Stimulated activated CD8-positive, alpha-beta memory T cell treated with anti-CD3 and anti-CD28 coated beads, Interleukin-12 subunit alpha, Interleukin-12 subunit beta, amount 100 ng/mL, for 4 hours (primary cell): ENCODE results near the gene TSPAN5.

ENCODE experiments used
- DNase-seq: peaks from one replicate; pipeline ENCODE4 v3.0.0-alpha.2; 2020; ENCODE audit warnings: low read depth

Gene TSPAN5

DNA sequence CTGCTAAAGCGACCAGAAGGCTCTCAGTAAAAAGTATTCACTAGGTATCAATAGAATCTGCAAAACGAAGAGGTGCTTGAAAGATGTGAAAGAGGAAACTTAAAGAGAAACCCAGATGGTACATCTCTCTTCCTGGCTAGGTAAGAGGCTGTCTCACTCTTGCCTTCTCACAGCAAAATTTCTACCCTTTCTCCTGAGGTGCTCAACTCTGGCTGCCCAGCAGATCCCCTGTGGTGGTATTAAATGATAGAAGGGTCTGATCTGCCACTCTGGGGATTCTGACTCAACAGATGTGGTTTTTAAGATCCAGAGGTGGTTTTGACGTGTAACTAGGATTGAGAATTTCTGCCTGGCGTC, 14.9 kb upstream of the TSPAN5 start:
- DNase-seq = no peak

DNA sequence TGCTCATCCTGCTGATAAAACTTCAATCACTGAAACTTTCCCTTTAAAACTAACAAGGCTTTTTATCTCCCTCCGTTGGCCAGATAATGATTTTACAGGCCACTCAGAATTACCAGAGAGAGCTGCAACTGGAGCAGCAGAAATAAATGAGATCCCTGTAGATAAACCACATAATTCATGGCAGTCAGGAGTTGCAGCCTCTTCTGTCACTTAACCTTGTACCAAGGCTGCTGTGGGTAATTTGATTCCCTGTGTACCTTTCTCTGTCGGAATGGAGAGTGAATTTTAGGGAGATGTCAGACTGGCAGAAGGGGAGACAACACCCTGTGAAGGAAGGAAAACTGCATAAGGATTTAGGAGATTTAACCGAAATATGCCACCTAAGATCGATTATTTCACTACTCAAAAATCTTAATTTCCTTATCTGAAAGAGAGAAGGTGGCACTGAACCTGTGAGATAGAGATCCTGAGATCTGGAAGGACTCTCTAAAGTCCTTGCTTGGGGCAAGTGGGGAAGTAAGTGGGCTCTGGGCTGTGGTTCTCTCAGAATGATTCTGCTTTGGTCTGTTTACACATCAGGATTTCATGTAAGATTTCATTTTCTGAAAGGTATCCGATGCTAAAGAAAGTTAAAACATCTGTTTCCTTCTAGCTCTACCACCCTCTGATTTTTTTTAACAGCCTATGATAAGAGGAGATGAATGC, 14.3 kb upstream of the TSPAN5 start:
- DNase-seq = no peak

GRCh38 chr4:98671131-98671530, 12.7 kb upstream of the TSPAN5 start:
- DNase-seq = no peak

DNA sequence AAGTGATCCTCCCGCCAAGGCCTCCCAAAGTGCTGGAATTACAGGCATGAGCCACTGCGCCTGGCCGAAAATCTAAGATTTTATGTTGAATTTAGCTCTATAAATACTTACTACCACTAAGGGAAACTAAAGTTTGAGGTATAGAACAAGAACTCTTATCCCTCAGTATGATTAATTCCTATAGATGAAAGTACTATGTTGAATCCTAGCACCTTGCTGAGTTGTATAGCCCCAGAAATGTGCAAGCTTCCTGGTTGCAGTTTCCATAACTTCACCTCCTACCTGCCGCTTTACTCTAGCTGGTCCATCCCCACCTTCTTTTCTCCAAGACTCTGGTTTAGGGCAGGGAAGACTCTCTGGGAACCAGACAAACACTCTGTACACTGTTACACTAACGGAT, 11.8 kb upstream of the TSPAN5 start:
- no peak for DNase-seq

GRCh38 chr4:98669577-98669976, 11.2 kb upstream of the TSPAN5 start:
- no peak for DNase-seq

GRCh38 chr4:98664959-98665358, 6.5 kb upstream of the TSPAN5 start:
- no peak for DNase-seq

GRCh38 chr4:98663226-98664006, 5.0 kb upstream of the TSPAN5 start:
- peak; percentile 41 for DNase-seq

GRCh38 chr4:98662626-98663225, 4.3 kb upstream of the TSPAN5 start:
- peak; percentile 15 for DNase-seq

GRCh38 chr4:98662055-98662453, 3.6 kb upstream of the TSPAN5 start:
- no peak for DNase-seq

GRCh38 chr4:98661371-98662054, 3.1 kb upstream of the TSPAN5 start:
- DNase-seq = no peak

- no peak for DNase-seq
Measured at GRCh38 chr4:98659741-98660462, 1.5 kb upstream of the TSPAN5 start.

GRCh38 chr4:98659106-98659592, 738 bp upstream of the TSPAN5 start:
- DNase-seq = no peak

DNA sequence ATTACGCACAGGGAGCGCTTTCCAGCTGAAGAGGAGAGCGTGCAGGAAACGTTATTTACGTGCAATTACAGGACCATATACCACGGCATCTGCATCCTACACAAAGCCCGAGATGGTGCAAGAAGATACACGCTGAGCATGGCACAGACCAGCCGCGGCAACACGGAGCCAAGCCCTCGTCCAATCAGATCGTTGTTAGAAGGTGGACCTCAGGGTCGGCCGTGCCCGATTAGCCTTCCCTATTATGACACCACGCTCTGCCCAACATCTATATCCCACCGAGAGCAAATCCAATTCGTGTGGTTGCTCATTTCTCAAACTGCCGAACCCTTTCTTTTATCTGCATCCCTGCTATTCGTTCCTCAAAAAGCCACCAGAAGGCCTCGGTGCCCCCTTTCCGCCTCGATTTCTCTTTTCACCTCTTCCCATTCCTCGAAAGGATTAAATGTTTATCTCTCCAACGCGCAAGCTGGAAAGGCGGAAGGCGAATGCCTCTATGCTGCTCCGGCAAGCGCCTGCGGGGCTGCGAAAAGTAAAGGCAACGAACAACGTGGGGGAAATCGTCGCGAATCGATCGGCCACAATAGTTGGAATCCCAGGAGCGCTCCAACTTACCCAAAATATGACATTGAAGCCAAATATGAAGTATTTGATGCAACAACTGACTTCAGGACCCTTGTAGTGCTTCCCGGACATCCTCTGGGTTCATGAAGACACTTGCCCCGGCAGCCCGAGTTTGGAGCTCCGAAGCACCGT, 702 bp downstream of the TSPAN5 start:
- DNase-seq = no peak

GRCh38 chr4:98656886-98657285, 1.5 kb downstream of the TSPAN5 start:
- no peak for DNase-seq

DNA sequence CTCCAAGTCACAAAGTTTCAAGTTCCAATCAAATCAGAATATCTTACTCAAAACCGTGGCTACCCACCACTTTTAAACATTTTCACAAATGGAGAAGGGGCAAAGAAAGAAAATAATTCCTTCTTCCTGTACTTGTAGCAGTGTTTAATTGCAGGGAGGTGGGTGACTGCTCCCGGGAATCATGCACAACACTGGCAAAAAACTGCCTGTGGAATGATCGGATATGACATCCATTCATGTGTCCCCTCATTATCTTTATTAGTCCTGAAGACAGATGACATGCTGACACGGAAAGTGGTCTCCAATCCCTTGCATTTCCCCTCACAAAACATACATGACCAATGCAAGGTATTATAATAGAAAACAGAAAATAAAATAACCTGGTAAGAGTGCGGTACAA, 2.0 kb downstream of the TSPAN5 start:
- no peak for DNase-seq

DNA sequence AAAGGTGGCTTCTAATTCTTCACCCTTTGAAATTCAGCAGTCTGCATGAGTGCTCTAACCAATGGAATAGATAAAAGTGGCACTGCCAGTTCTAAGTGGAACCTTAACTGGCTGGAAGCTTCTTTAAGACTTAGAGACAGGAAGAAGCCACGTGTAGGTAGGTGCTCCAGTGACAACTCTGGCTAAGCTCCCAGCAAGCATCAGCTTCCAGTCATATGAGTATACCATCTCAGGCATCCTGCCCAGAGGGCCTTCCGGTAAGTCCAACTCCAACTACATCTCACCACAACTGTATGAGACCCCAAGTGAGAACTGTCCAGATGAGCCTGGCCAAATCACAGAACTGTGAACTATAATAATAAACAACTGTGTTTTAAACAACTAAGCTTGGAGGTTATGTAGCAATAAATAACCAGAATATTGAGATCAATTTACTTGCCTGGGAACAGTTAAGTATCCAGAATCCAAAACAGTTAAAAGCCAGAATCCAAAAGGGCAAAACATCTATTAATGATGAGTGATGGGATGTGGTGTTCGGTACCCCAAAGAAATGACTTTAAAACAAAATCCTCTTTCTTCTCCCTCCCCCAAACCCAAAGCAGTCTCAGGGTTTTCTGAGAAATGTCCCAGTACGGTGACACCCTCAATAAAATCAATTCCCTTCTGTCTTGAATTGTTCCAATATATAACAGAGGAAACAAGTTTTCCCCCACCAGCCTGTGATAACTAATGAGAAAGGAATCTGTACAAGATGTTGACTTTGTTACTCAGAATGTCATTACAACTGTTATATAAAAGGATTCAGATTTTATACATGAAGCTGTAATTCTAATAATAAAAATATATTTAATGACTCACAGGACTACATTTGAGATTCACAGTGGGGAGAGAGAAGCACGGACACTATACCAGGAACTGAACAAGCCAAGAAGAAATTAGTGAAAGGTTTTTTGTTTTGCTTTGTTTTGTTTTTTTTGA, 4.2 kb downstream of the TSPAN5 start:
- no peak for DNase-seq

- no peak for DNase-seq
Measured at GRCh38 chr4:98652996-98653395, 5.4 kb downstream of the TSPAN5 start.

GRCh38 chr4:98648602-98649001, 9.8 kb downstream of the TSPAN5 start:
- DNase-seq = no peak

- no peak for DNase-seq
Measured at GRCh38 chr4:98646422-98646821, 12.0 kb downstream of the TSPAN5 start.

DNA sequence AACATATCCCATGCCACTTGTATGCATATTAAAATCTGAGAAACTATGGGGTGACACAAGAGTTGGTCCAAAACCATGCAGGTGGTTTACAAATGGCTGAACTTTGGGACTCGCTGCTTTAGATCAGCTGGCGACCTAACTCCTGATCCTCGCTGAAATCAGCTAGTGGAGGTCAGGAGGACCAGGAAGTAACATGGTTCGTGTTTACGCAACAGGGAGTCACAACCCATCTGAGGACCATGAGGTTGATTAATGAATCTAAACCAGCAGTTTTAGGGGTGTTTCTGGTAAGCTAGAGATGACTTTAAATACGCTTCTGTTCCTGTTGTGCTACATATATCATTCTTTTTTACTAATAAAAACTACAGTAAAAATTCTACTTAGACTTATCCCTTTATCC, 12.9 kb downstream of the TSPAN5 start:
- DNase-seq = no peak
